Large intestine (tissue), 3 donors: ENCODE measurements around the gene NHS. TPM values are rescaled to one million over a fixed set of nuclear protein-coding genes. Genes with fewer than 3 reads are reported as not detected.

ENCODE experiments used
- DNase-seq, 2 donors: peaks; one replicate each; pipeline versions ENCODE4 v3.0.0 to v3.0.0-alpha.2; 2013
- H3K27ac ChIP-seq: one replicate; pipeline ENCODE4 v1.5.1; 2013; ENCODE audit warnings: low read length
- H3K27me3 ChIP-seq: 2 replicates; pipeline ENCODE4 v1.6.1; 2013; ENCODE audit warnings: low read length; ENCODE audit not compliant: control insufficient read depth, insufficient read depth
- H3K36me3 ChIP-seq: 2 replicates; pipeline ENCODE4 v1.6.1; 2013; ENCODE audit warnings: low read length; ENCODE audit not compliant: control insufficient read depth, insufficient read depth
- H3K4me1 ChIP-seq: one replicate; pipeline ENCODE4 v1.6.1; 2013; ENCODE audit warnings: low read length; ENCODE audit not compliant: control insufficient read depth, insufficient read depth
- H3K4me3 ChIP-seq: one replicate; pipeline ENCODE4 v1.5.1; 2013; ENCODE audit warnings: low read length
- H3K9me3 ChIP-seq: one replicate; pipeline ENCODE4 v1.6.1; 2013; ENCODE audit warnings: mild to moderate bottlenecking, low read depth, low read length, moderate library complexity; ENCODE audit not compliant: control insufficient read depth
- WGBS: methylation state at CpG from one replicate; pipeline ENCODE4 v1.1.5; 2013; ENCODE audit warnings: low lambda C conversion rate; ENCODE audit not compliant: insufficient coverage; 5-methylcytosine and 5-hydroxymethylcytosine counted together
- polyA plus RNA-seq: library from polyadenylated mRNA; unstranded; fragments of 120-200 nt; gene quantifications from one replicate; pipeline ENCODE4 v1.2.1, GENCODE V29; 2013

The NHS gene
- polyA plus RNA-seq, 1 donor = 6.6 TPM

- no peak overlapping the region for H3K4me3 ChIP-seq
- H3K27ac ChIP-seq = no peak overlapping the region
- no peak for DNase-seq
- no peaks in the 10 kb centered on the region for H3K36me3 ChIP-seq
- no CpG with 5 or more reads among the region's 1 CpG for WGBS
- H3K4me1 ChIP-seq = no peaks in the 10 kb centered on the region
- no peaks in the 10 kb centered on the region for H3K9me3 ChIP-seq
- no peaks in the 10 kb centered on the region for H3K27me3 ChIP-seq
Observed at GRCh38 chrX:17644001-17644400, 269.0 kb downstream of the NHS start.

DNA sequence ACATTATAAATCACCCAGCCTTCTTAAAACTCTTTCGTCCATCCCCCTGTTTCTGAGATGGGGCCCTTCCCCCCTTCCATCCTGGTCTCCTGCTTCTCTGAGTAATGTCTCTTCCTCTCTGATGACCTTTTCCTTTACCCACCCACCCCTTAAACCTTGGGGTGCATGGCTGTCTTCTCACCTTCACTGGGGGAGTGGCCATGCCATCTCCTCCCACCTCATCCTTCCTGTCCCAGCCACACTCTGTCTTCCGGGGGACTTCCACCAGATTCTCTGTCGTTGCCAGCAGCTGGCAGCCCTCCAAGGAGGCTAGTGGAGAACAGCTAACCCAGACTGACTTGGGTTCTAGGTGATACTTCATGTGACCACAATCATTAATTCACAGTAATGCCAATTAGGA lies 279.1 kb downstream of the NHS start:
- Histone ChIP-seq H3K27ac (no peak overlapping the region), H3K4me3 (no peak overlapping the region), H3K4me1 (no peaks in the 10 kb centered on the region), H3K36me3 (no peaks in the 10 kb centered on the region), H3K27me3 (no peaks in the 10 kb centered on the region), H3K9me3 (no peaks in the 10 kb centered on the region)
- no CpG with 5 or more reads among the region's 3 CpGs for WGBS
- DNase-seq = no peak

GRCh38 chrX:17655211-17656034 lies 280.4 kb downstream of the NHS start:
- H3K9me3 ChIP-seq = no peaks in the 10 kb centered on the region
- whole genome bisulfite sequencing = no CpG with 5 or more reads among the region's 48 CpGs
- no peaks in the 10 kb centered on the region for H3K4me1 ChIP-seq
- peak overlapping the region; percentile 31 for H3K4me3 ChIP-seq
- DNase-seq = peak in 1 of 2 donors; percentile 13
- H3K36me3 ChIP-seq = no peaks in the 10 kb centered on the region
- H3K27ac ChIP-seq = no peak overlapping the region
- no peaks in the 10 kb centered on the region for H3K27me3 ChIP-seq

DNA sequence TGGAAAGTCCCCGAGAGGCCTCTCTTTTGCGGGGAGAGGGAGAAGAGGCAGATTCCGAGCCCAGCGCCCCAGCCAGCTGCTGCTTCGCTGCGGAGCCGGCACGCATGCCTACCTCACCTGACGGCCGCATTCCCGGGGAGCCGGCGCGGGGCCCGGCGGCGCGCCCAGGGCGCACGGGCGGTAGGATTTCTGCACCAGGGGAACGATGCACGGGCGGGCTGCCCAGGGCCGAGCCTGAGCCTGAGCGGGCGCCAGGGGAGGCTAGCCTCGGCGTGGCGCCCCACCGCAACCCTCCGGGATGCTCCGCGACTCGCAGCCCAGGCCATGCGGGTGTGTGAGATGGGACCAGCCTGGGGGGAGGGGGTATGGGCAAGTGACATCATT lies 281.0 kb downstream of the NHS start:
- Histone ChIP-seq H3K4me1 (no peaks in the 10 kb centered on the region), H3K4me3 (no peak overlapping the region), H3K36me3 (no peaks in the 10 kb centered on the region), H3K27me3 (no peaks in the 10 kb centered on the region), H3K27ac (no peak overlapping the region), H3K9me3 (no peaks in the 10 kb centered on the region)
- no CpG with 5 or more reads among the region's 36 CpGs for WGBS
- no peak for DNase-seq

- H3K27ac ChIP-seq = no peak overlapping the region
- H3K36me3 ChIP-seq = no peaks in the 10 kb centered on the region
- H3K27me3 ChIP-seq = no peaks in the 10 kb centered on the region
- no peaks in the 10 kb centered on the region for H3K9me3 ChIP-seq
- H3K4me3 ChIP-seq = no peak overlapping the region
- DNase-seq = no peak
- H3K4me1 ChIP-seq = no peaks in the 10 kb centered on the region
- WGBS = no CpG with 5 or more reads among the region's 16 CpGs
Observed at GRCh38 chrX:17656556-17656955, 281.6 kb downstream of the NHS start.

- 100% methylated on average over 1 of the region's 3 CpGs for WGBS
- no peaks in the 10 kb centered on the region for H3K4me1 ChIP-seq
- no peak overlapping the region for H3K27ac ChIP-seq
- no peaks in the 10 kb centered on the region for H3K27me3 ChIP-seq
- H3K9me3 ChIP-seq = no peaks in the 10 kb centered on the region
- H3K36me3 ChIP-seq = no peaks in the 10 kb centered on the region
- no peak for DNase-seq
- H3K4me3 ChIP-seq = no peak overlapping the region
Observed at GRCh38 chrX:17662391-17662790, 287.4 kb downstream of the NHS start.

DNA sequence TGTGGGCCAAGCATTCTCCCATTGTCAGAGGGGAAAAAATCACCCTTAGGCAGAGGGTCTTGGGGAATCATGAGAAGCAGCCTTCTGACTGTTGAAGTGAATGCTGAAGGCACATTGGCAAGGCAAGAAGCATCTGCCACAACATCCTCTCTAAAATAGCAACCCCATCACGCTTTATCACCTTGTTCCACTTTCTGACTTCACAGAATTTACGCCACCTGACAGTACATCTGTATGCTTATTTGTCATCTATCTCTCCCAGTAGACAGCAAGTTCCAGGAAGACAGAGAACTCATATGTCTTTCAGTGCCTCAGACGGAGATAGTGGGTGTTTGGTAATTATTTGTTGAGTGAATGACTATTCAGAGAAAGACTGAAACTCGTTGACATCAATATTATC lies 293.9 kb downstream of the NHS start:
- H3K27ac ChIP-seq = no peak overlapping the region
- no peak for DNase-seq
- H3K27me3 ChIP-seq = no peaks in the 10 kb centered on the region
- H3K36me3 ChIP-seq = no peaks in the 10 kb centered on the region
- no peaks in the 10 kb centered on the region for H3K4me1 ChIP-seq
- no peak overlapping the region for H3K4me3 ChIP-seq
- WGBS = no CpG with 5 or more reads among the region's 4 CpGs
- H3K9me3 ChIP-seq = no peaks in the 10 kb centered on the region

DNA sequence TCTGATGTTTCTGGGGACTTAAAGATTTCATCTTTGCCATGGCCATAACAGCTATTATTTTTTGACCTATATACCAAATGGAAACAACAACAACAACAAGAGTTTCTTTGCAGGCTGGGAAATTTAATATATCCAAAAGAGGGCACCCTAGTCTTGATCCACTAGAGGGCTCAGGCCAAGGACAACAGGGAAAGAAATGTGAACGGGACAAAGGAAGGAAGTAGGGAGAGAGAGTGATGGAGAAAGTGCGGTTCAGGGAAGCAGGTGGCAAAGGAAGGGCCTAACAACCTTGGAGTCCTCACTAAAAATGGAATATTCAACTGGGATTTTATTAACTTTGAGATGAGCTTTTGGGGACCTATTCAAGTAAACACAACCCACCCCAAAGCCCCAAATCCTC lies 294.5 kb downstream of the NHS start:
- no peaks in the 10 kb centered on the region for H3K4me1 ChIP-seq
- H3K36me3 ChIP-seq = no peaks in the 10 kb centered on the region
- no peaks in the 10 kb centered on the region for H3K27me3 ChIP-seq
- no peak for DNase-seq
- H3K4me3 ChIP-seq = no peak overlapping the region
- no peak overlapping the region for H3K27ac ChIP-seq
- no peaks in the 10 kb centered on the region for H3K9me3 ChIP-seq
- WGBS = no CpG with 5 or more reads among the region's 2 CpGs

DNA sequence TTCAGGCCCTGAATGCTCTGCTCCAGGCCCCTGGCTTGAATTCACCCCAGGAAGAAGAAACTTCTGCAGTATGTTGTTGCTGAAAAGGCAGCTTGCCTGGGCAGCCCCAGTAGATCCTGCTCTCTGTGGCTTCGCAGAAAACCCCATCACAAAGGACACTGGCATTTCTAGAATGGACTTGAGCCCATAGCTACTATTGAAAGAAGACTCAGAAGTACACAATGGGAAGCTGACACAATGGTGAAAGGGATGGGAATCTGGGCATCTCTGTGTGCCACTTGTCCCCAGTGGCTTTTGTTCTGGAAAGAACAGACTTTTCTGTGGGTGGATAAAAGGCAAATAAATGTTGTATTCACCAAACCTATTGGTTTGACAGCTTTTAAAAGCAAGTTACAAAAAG lies 294.9 kb downstream of the NHS start:
- WGBS = no CpG with 5 or more reads among the region's 1 CpG
- H3K36me3 ChIP-seq = no peaks in the 10 kb centered on the region
- H3K27me3 ChIP-seq = no peaks in the 10 kb centered on the region
- no peaks in the 10 kb centered on the region for H3K4me1 ChIP-seq
- H3K4me3 ChIP-seq = no peak overlapping the region
- H3K9me3 ChIP-seq = no peaks in the 10 kb centered on the region
- DNase-seq = no peak
- H3K27ac ChIP-seq = no peak overlapping the region

DNA sequence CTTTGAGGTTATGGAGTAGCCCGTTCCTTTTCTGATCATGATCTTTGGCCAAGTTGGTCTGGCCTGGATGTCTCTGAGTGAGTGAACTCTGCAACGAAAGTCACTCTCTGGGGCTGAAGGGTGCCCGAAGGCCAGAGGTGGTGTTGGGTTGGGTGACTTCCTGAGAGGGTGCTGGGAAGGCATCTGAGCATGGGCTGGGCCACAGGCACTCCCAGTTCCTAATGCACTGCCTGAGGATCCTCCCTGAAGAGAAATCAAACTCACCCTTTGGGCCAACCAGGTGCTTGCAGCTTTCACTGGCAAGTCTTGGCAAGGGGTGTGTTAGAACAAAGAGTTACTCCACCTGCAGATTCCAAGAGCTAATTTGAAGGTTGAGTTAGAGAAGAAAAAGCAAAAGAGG lies 295.9 kb downstream of the NHS start:
- Histone ChIP-seq H3K27ac (no peak overlapping the region), H3K9me3 (no peaks in the 10 kb centered on the region), H3K27me3 (no peaks in the 10 kb centered on the region), H3K4me1 (no peaks in the 10 kb centered on the region), H3K4me3 (no peak overlapping the region), H3K36me3 (no peaks in the 10 kb centered on the region)
- no CpG with 5 or more reads among the region's 3 CpGs for WGBS
- DNase-seq = no peak

- H3K27me3 ChIP-seq = no peaks in the 10 kb centered on the region
- H3K27ac ChIP-seq = no peak overlapping the region
- no peak overlapping the region for H3K4me3 ChIP-seq
- no peaks in the 10 kb centered on the region for H3K9me3 ChIP-seq
- DNase-seq = no peak
- WGBS = no CpG with 5 or more reads among the region's 2 CpGs
- no peaks in the 10 kb centered on the region for H3K36me3 ChIP-seq
- H3K4me1 ChIP-seq = no peaks in the 10 kb centered on the region
Observed at GRCh38 chrX:17674601-17675000, 299.6 kb downstream of the NHS start.
